NB4 (cell line): ENCODE results near the gene CAMKK1.

Experiments used
- DNase-seq: peaks from one replicate; pipeline ENCODE4 v3.0.0; 2010; ENCODE audit warnings: low read depth
- H3K4me3 ChIP-seq: one replicate; pipeline ENCODE4 v1.5.1; 2011; ENCODE audit warnings: mild to moderate bottlenecking, low read depth, low read length, moderate library complexity
- CTCF ChIP-seq: IDR thresholded peaks from one replicate; pipeline ENCODE4 v1.5.1; 2012; ENCODE audit warnings: low read depth, low read length
- MAX ChIP-seq: IDR thresholded peaks from 2 replicates; pipeline ENCODE4 v1.6.1; 2011; ENCODE audit warnings: low read depth, low read length
- MYC ChIP-seq: IDR thresholded peaks from 2 replicates; pipeline ENCODE4 v1.6.1; 2011; ENCODE audit warnings: low read depth, low read length
- POLR2A ChIP-seq: IDR thresholded peaks from 2 replicates; pipeline ENCODE4 v1.6.1; 2011; ENCODE audit warnings: mild to moderate bottlenecking; ENCODE audit not compliant: insufficient read length; ENCODE audit errors: extremely low read depth

The CAMKK1 gene

GRCh38 chr17:3877220-3877619, 15.6 kb downstream of the CAMKK1 start:
- TF ChIP-seq MAX (no peak), POLR2A (no peak), MYC (no peak), CTCF (no peak)
- H3K4me3 ChIP-seq = no peak overlapping the region
- DNase-seq = no peak

- TF ChIP-seq MAX = no peak
- no peak for TF ChIP-seq MYC
- no peak for TF ChIP-seq CTCF
- no peak for TF ChIP-seq POLR2A
- DNase-seq = no peak
- no peak overlapping the region for H3K4me3 ChIP-seq
Measured at GRCh38 chr17:3875317-3875716, 17.5 kb downstream of the CAMKK1 start.

- no peak for TF ChIP-seq CTCF
- no peak for TF ChIP-seq POLR2A
- TF ChIP-seq MAX = no peak
- no peak for TF ChIP-seq MYC
- H3K4me3 ChIP-seq = no peak overlapping the region
- no peak for DNase-seq
Measured at GRCh38 chr17:3873862-3874261, 19.0 kb downstream of the CAMKK1 start.

- no peak for DNase-seq
- TF ChIP-seq MAX (no peak), MYC (no peak), POLR2A (no peak), CTCF (no peak)
- H3K4me3 ChIP-seq = no peak overlapping the region
Measured at GRCh38 chr17:3870871-3871306, 22.0 kb downstream of the CAMKK1 start.

- no peak for DNase-seq
- TF ChIP-seq MYC (no peak), MAX (no peak), CTCF (no peak)
- H3K4me3 ChIP-seq = no peak overlapping the region
Measured at GRCh38 chr17:3867606-3868005, 25.2 kb downstream of the CAMKK1 start.

- H3K4me3 ChIP-seq = no peak overlapping the region
- no peak for DNase-seq
- no peak for TF ChIP-seq MAX
- TF ChIP-seq MYC = no peak
- TF ChIP-seq POLR2A = no peak
- no peak for TF ChIP-seq CTCF
Measured at GRCh38 chr17:3867106-3867505, 25.7 kb downstream of the CAMKK1 start.
